ENCODE measurements around the gene TBL1X. TPM values are rescaled to one million over a fixed set of nuclear protein-coding genes. Genes with fewer than 3 reads are reported as not detected.

TBL1X gene
- polyA plus RNA-seq, 3 donors = 23.0 to 26.1 (median 25.7) TPM

GRCh38 chrX:9687899-9688298 lies 223.0 kb downstream of the TBL1X start:
- no peak for DNase-seq (ENCODE audit: low read depth in 3 of 3, low spot score in 2 of 3)

DNA sequence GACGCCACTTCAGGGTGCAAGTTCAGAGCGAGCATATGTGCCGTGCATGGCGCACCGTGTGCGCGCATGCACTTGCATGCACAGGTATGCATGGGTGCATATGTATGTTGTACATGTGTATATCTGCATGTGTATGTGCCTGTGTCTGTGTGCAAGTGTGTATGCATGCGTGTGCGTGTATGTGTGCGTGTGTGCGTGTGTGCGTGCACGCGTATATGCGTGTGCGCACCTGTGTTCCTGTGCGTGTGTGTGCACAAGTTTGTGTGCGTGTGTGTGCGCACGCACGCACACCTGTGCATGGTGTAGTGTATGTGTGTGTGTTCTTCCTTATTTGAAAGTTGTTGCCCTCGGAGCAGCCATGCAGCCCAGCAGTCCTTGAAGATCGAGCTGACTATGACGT lies 224.0 kb downstream of the TBL1X start:
- no peak for DNase-seq (ENCODE audit: low read depth in 3 of 3, low spot score in 2 of 3)

DNA sequence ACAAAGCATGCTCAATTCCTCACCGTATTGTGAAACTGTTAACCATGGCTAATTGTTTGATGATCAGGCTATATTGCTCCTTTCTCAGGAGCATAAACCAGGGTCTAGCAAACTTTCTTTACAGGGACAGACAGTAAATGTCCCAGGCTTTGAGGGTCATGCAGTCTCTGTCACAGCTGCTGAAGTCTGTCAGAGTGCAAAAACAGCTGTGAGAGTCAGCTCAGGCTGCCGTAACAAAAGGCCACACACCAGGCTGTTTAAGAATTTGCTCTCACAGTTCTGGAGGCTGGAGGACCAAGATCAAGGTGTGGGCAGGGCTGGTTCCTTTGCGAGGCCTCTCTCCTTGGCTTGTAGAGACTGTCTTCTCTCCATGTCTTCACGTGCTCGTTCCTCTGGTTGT lies 225.2 kb downstream of the TBL1X start:
- no peak for DNase-seq (ENCODE audit: low read depth in 3 of 3, low spot score in 2 of 3)

DNA sequence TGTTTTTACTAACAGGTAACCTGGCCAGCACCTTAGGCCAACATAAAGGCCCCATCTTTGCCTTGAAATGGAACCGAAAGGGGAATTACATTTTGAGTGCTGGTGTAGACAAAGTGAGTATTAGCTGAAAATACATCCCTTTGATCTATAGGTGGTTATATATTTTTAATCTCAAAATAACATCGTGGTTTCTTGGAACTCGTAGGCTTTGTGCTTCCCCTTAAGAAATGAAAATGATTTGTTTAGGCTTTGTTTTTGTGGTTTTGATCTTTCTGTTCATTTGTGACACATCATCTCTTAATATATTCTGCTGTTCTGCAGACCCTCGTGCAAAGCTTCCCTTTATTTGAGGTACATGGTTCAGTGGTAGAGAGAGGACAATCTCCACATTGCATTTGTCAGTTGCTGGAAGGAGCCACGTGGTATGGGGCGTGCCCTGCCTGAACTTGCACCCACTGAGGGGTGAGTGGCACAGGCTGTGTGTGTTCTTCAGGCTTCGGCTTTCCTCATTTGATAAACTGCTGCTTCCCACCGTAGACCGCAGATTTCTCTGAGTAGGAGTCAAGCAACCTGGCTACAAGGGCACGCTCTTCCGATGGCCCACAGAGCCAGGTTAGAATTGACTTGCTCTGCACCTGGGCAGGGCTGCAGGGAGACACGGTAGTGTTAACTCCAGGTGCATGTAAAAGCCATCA lies 228.6 kb downstream of the TBL1X start:
- no peak for DNase-seq (ENCODE audit: low read depth in 3 of 3, low spot score in 2 of 3)

DNA sequence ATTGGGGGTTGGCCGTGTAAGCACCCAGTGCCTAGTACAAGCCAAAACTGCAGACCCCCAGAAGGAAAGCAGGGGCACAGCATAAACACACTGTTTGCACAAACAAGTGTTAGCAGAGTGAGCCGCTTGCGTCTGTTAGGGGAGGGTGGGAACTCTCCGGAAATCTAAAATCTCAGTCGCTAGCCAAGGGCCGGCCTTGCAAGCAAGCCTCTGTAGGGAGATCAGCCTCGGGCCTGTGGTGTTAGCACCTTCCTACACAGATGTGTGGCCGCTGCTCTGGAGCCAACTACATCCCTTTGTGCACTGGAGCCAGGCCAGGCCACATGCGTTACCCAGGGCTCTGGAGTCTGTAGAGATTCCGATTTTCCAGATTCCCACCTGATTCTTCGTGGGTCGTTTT lies 233.7 kb downstream of the TBL1X start:
- no peak for DNase-seq (ENCODE audit: low read depth in 3 of 3, low spot score in 2 of 3)

DNA sequence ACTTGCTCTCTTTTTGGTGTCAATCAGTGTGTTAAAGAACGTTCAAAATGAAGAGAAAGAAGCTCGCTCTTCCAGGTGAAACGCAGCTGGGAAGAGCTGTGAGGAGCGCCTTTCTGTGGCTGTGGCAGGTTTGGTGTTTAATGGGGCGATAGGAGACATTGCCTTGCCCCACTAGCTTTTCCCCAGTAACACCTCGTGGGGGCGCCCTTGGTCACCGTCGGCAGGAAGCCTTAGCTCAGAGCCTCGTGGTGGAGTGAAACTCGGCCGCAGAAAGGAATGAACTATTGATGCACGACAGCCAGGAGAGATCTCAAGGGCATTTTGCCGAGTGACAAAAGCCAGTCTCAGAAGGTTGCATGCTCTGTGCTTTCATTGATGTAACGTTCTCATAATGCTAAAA lies 235.7 kb downstream of the TBL1X start:
- DNase-seq (ENCODE audit: low read depth in 3 of 3, low spot score in 2 of 3) = no peak

DNA sequence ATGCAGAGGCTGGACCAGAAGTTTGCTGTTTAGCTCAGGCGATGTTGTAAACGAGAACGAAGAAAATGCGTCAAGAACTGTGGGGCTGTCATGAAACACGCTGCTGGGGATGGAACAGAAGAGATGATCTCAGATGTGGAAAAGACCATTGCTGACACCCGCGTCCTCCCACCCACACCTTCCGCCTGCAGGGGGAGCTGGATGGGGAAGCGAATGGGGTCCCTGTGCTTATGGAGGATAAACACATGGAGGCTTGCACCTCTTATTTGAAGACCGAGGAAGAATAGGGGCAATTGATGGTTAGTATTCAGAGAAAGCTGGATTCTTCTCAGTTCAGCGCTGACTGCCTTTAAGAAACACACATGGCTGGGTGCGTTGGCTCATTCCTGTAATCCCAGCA lies 236.9 kb downstream of the TBL1X start:
- DNase-seq (ENCODE audit: low read depth in 3 of 3, low spot score in 2 of 3) = no peak

DNA sequence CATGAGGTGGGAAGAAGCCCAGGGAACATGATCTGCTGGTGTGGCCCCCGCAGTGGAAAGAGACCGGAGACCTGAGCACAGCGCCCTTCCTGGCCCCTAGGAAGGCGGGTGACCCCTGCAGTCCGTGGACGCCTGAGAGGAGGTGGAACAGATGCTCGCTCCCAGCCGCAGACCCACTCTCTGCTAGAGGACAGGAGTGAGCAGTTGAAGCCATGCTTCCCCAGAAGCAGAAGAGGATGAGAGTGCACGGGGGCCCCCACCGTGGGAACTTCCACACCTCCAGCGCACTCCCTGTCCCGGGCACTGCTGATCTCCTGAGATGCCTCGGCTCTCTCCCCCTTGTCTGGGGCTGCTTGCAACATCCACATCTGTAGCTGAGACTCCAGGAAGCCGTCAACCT lies 238.5 kb downstream of the TBL1X start:
- DNase-seq (ENCODE audit: low read depth in 3 of 3, low spot score in 2 of 3) = no peak

DNA sequence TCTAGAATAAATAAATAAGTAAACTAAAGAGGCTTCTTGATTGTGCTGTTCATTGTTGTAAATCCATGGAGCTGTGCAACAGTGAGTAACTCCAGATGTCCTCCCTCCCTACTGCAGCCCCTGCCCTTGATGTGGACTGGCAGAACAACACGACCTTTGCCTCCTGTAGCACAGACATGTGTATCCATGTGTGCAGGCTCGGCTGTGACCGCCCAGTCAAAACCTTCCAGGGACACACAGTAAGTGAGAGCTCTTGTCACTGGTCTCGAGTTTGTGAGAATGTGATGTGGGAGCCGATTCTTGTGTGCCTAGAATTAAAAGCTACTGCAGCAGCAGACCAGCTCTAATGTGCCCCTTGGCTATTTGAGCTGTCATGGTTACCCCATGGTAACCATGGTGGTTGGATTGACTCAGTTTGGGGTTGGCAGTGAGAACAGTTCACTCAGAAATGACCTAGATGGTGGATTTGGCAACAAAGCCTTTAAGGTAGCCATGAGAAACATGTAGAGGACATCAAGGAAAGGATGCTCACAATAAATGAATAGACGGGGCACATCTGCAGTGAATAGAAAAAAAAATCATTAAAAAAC lies 240.1 kb downstream of the TBL1X start:
- no peak for DNase-seq (ENCODE audit: low read depth in 3 of 3, low spot score in 2 of 3)

DNA sequence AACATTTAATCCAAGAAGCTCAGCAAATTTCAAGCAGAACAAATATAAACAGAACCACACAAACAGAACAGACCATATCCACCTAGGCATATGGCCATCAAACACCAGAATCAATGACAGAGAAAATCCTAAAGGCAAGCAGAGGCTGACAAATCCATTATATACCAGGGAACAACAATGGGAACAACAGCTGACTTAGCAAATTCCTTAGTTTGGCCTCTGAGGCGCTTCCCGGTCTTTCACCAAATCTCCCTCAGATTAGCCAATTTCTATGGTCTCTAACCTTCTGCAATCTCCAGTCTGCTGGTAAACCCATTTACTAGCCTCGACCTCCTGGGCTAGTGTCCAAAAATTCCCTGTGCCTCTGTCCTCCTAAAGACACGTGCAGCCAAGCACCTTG lies 241.6 kb downstream of the TBL1X start:
- no peak for DNase-seq (ENCODE audit: low read depth in 3 of 3, low spot score in 2 of 3)

- no peak for DNase-seq (ENCODE audit: low read depth in 3 of 3, low spot score in 2 of 3)
Observed at GRCh38 chrX:9707306-9708033, 242.6 kb downstream of the TBL1X start.

DNA sequence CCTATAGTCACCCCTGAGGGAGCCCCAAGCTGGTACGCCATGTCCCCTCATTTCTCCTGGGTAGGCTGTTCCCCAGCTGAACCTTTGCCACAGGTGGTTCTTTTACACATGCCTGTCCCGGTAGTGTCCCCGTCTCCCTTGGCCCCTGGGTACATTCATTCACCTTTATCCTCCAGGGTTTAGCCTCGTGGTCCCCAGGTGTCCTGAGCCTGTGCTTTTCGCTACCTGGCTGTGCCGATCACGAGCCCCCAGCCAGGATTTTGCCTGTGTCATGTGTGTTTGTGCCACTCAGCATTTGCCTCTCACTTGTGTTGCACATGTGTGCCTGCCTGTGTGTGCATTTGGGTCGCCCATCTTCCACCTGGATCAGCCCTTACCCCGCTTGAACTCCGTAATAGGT lies 243.2 kb downstream of the TBL1X start:
- no peak for DNase-seq (ENCODE audit: low read depth in 3 of 3, low spot score in 2 of 3)

DNA sequence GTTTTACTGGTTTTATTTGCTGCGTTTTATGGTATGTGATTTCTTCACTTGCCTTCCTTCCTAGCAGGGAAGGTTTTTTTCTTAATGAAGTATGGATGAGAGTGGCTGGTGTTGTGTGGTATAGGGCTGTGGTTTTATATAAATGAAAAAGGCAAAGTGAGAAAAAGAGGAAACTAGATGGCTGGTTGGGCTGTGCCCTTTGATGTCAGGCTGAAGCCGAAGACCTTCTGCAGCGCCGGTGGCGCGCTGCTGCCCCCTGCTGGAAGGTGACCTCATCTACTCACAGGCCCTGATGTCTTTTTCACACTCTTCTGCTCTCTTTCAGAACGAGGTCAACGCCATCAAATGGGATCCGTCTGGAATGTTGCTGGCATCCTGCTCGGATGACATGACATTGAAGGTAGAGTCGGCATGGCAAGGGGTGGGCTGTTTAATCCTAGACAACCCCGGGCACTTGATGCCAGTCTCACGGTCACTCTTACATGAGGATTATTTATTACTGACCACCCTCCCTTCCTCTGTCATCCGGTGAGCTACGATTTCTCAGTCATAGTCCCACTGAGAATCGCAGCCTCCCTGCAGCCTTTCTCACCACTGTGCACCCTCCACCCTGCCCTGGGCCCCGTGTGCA lies 244.2 kb downstream of the TBL1X start:
- DNase-seq (ENCODE audit: low read depth in 3 of 3, low spot score in 2 of 3) = peak in 2 of 3 donors; percentile 36 to 51

DNA sequence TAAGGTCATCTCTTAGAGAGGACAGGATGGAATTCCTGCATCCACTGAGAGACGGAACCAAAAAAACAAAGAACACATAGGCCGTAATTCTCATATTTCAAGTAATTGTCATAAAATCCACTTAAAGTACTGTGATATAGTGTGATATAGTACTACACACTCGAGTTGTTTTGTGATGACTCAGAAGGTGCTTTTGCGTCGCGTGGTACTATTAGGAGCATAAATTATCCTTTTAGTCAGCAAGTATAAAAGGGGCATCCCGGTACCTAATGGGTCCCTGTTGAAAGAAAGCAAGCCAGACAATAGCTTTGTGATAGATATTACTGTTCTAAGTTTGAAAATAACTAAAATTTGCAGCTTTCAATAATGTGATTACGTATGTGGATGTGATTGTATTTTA lies 245.5 kb downstream of the TBL1X start:
- DNase-seq (ENCODE audit: low read depth in 3 of 3, low spot score in 2 of 3) = no peak

DNA sequence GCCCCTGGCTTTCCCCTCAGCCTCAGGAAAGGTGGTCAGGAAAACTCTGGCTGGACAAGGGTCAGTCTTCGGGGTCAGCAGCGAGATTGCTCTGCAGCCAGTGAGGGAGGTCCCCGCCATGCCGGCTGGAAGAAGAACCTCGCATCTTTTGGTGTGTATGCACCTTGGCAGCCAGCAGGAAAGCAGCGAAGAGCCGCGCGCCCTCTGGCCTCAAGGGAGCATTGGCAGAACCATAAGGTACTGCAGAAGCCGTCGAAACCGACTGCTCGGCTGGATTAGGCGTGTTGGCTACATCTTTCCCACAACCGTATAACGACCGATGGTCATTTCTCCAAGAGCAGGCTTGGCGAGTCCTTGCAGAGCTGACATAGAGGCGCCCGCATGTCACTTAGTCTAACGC lies 252.5 kb downstream of the TBL1X start:
- no peak for DNase-seq (ENCODE audit: low read depth in 3 of 3, low spot score in 2 of 3)

DNA sequence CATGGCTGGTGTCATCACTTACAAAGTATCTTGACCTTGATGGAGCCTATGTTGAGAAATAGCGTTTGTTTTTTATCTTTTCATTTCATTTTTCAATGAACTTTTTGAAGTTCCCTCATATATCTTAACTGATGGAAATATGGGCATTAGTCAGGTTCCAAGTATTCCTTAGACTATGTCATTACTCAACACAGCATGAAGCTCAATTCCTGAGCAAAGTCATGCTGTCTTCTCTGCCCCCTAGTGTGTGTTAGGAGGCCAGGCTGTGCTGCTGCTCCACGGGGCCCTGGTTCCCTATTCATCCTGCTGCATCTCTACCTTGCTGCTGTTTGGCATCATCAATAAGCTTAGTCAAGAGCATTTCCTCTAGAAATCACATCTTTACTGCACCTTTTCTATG lies 259.9 kb downstream of the TBL1X start:
- no peak for DNase-seq (ENCODE audit: low read depth in 3 of 3, low spot score in 2 of 3)

DNA sequence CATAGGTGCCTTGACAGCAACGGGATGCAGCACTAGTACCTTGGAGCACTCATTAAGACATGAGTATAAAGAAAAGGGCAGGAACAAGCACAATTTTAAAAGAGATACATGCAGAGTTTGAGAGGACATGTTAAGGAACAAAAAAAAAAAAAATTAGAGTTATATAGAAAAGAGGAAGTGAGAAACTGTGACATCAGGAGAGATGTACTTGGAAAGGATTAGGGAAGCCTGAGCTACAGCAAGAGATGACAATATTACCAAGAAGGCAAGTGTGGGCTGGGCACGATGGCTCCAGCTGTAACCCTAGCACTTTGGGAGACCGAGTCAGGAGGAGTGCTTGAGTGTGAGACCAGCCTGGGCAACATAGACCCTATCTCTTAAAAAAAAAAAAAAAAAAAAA lies 263.4 kb downstream of the TBL1X start:
- DNase-seq (ENCODE audit: low read depth in 3 of 3, low spot score in 2 of 3) = no peak

DNA sequence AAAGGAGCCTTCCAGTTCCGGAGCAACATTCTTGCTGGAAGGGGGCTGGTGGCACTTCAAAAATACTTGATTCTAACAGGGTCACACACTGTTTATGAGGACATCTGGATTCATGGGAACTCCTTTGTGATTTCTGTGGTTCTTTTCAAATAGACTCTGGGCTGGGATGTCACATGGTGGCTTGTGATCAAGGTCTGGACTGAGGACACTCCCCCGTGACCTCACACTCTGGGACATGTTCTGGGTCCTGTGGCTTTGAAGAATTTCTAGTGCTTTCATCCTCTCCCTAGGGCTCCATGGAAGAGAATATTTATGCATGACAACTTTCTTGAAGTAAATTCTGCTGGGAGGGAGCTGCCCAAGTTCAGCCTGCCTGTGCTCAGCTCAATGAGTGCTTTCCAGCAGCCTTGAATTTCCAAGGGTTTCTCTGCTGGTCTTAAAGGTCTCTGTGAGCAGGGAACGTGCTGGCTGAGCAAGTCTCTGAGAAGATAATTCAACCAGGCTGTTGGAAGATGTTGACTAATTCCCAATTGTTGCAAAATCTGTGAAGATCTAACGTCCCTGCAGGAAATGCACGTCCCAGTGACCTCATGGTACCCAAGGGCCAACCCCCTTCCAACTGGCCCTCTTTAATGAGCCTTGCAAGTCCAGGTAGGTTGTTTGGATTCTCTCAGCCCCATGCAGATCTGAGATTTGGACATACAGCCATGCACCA lies 264.5 kb downstream of the TBL1X start:
- DNase-seq (ENCODE audit: low read depth in 3 of 3, low spot score in 2 of 3) = no peak

GRCh38 chrX:9730078-9730477 lies 265.2 kb downstream of the TBL1X start:
- no peak for DNase-seq (ENCODE audit: low read depth in 3 of 3, low spot score in 2 of 3)

DNA sequence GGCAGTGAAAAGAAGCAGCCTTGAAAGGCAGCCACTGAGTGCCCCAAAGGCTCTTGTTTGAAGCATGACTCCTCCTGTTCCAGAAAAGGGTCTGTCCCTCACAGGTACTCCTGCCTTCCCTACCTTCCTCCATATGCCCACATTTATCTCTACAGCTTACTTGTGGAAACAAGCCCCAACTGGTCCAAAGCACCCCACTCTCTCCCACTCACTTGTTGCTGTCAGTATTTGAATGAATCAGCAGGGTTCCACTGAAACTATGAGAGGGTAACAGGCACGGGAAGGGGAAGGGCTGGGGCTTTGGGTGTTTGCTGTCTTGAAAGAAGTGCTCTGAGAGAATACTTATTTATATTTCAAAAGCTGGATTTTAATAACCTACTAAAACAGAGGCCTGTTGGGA lies 265.9 kb downstream of the TBL1X start:
- DNase-seq (ENCODE audit: low read depth in 3 of 3, low spot score in 2 of 3) = no peak

DNA sequence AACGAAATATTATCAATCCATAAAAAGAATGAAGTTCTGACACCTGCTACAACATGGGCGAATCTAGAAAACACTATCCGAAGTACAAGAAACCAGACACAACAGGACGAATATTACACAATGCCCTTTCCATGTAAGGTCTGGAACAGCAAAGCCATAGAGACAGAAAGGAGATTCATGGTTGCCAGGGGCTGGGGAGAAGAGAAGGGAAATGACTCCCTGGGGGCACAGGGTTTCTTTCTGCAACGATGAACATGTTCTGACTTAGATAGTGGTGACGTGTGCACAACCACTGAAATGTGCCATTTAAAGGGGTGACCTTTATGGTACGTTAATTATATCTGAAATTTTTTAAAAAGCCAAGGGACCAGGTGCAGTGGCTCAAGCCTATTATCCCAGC lies 272.5 kb downstream of the TBL1X start:
- DNase-seq (ENCODE audit: low read depth in 3 of 3, low spot score in 2 of 3) = no peak
